PC-9 (cell line): ENCODE measurements around the gene NHLRC4. TPM values are rescaled to one million over a fixed set of nuclear protein-coding genes. Genes with fewer than 3 reads are reported as not detected.

ENCODE experiments used
- BruUV-seq: library from RNA; stranded (reverse); fragments of 400-500 nt; replicated peaks from 2 replicates; lab custom pipeline; 2021; lab: Mats Ljungman, UMichigan
- CTCF ChIA-PET: fragments of 300-600 bp; sonication (Branson Sonifier 250); formaldehyde crosslinking; loops from one replicate; lab custom pipeline; 2022; ENCODE audit warnings: antibody characterized with exemption; lab: Charles Lee
- POLR2A ChIA-PET: fragments of 300-600 bp; sonication (Branson Sonifier 250); formaldehyde crosslinking; loops from one replicate; lab custom pipeline; 2022; ENCODE audit warnings: antibody characterized with exemption; ENCODE audit not compliant: unreplicated experiment; lab: Charles Lee
- DNase-seq, 2 experiments: peaks; one replicate each; pipeline versions ENCODE4 v3.0.0 to v3.0.0-alpha.2; 2015 to 2022; ENCODE audit warnings: mixed read lengths in 1 of 2
- H2AFZ ChIP-seq: fragments of 200-600 bp; sonication (generic); 2 replicates; pipeline ENCODE4 v1.8.1; 2017; ENCODE audit warnings: antibody characterized with exemption
- H3F3A ChIP-seq: fragments of 200-600 bp; sonication (generic); 2 replicates; pipeline ENCODE4 v1.8.1; 2017; ENCODE audit warnings: antibody characterized with exemption, mild to moderate bottlenecking, low read depth; ENCODE audit not compliant: insufficient read depth
- H3K27ac ChIP-seq: fragments of 200-600 bp; sonication (generic); 2 replicates; pipeline ENCODE4 v1.6.1; 2016; ENCODE audit warnings: mixed run types
- H3K27me3 ChIP-seq: fragments of 200-600 bp; sonication (generic); 2 replicates; pipeline ENCODE4 v1.6.1; 2016; ENCODE audit warnings: low read depth, mixed run types; ENCODE audit not compliant: insufficient read depth
- H3K36me3 ChIP-seq: fragments of 200-600 bp; sonication (generic); 2 replicates; pipeline ENCODE4 v1.6.1; 2016; ENCODE audit warnings: low read depth, mixed run types
- H3K4me1 ChIP-seq: fragments of 200-600 bp; sonication (generic); replicated peaks from 2 replicates; pipeline ENCODE4 v1.6.1; 2016; ENCODE audit warnings: mixed run types; ENCODE audit not compliant: insufficient read depth
- H3K4me2 ChIP-seq: fragments of 200-600 bp; sonication (generic); 2 replicates; pipeline ENCODE4 v1.6.1; 2017; ENCODE audit warnings: mixed run types
- H3K4me3 ChIP-seq: fragments of 200-600 bp; sonication (generic); 2 replicates; pipeline ENCODE4 v1.6.1; 2016; ENCODE audit warnings: mixed run types
- H3K79me2 ChIP-seq: fragments of 200-600 bp; sonication (generic); 2 replicates; pipeline ENCODE4 v1.6.1; 2017; ENCODE audit warnings: low read depth, mixed run types
- H3K9me2 ChIP-seq: fragments of 200-600 bp; sonication (generic); 2 replicates; pipeline ENCODE4 v1.8.1; 2017; ENCODE audit warnings: mild to moderate bottlenecking; ENCODE audit not compliant: insufficient read depth
- H3K9me3 ChIP-seq: fragments of 200-600 bp; sonication (generic); 2 replicates; pipeline ENCODE4 v1.8.1; 2016; ENCODE audit warnings: low read depth; ENCODE audit not compliant: insufficient read depth
- H4K20me1 ChIP-seq: fragments of 200-600 bp; sonication (generic); 2 replicates; pipeline ENCODE4 v1.8.1; 2017; ENCODE audit not compliant: insufficient read depth
- EZH2 ChIP-seq: fragments of 200-600 bp; sonication (generic); IDR thresholded peaks from 2 replicates; pipeline ENCODE4 v1.8.0; 2017; ENCODE audit warnings: antibody characterized with exemption, low read depth
- intact Hi-C: fragments of 100-400 bp; cut with micrococcal nuclease; formaldehyde crosslinking; loops from one replicate; pipeline ENCODE4 v1.10.0; 2022; ENCODE audit not compliant: unreplicated experiment
- total RNA-seq: library from RNA; stranded (reverse); gene quantifications from 2 replicates; pipeline ENCODE4 v1.2.3, GENCODE V29; 2021
- TF ChIP-seq, protein P1 (sequence below): fragments of 200-600 bp; sonication (generic); conservative IDR thresholded peaks from 2 replicates; pipeline ENCODE4 v1.6.1; 2017; ENCODE audit warnings: mixed run types, antibody characterized with exemption, mild to moderate bottlenecking, moderate library complexity

NHLRC4 gene
- total RNA-seq, 1 experiment from 2014 or later = not detected

DNA sequence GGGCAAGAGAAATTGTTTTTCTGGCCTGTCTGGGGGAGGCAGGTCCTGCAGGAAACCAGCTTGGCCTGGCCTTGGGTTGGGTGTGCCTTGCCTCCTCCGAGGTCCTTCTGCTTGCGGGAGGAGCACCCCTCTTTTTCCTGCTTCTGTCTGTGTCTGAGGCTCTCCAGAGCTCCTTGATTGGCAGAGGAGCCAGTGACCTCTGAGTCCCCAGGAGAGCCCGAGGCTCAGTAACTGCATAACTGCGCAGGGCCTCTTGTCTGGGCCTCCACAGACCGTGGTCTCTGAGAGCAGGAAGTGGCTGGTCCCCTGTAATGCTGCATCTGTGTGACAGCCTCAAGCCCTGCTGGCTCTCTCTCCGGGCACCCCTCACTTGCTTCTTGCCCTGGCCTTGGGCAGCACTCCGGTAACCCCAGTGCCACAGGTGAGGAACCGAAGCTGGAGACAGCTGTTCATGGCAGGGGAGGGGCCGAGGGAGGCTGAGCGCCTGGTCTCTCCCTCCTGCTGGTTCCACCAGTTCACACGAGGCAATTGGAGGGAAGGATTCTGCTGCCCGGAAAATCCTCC lies 37.7 kb upstream of the NHLRC4 start:
- Histone ChIP-seq H3K9me3 (no peaks in the 10 kb centered on the region), H3K27me3 (no peaks in the 10 kb centered on the region), H2AFZ (no peak overlapping the region), H3K4me2 (peak overlapping the region; percentile 94), H4K20me1 (peaks cover 68% of the 10 kb centered on the region), H3K4me3 (peak overlapping the region; percentile 90), H3K4me1 (peaks cover 38% of the 10 kb centered on the region), H3F3A (peaks cover 49% of the 10 kb centered on the region), H3K79me2 (peaks cover 86% of the 10 kb centered on the region), H3K36me3 (no peaks in the 10 kb centered on the region), H3K9me2 (no peaks in the 10 kb centered on the region), H3K27ac (peak overlapping the region; percentile 76)
- TSS peak; percentile 54 for BruUV-seq
- TF ChIP-seq, protein P1, sequence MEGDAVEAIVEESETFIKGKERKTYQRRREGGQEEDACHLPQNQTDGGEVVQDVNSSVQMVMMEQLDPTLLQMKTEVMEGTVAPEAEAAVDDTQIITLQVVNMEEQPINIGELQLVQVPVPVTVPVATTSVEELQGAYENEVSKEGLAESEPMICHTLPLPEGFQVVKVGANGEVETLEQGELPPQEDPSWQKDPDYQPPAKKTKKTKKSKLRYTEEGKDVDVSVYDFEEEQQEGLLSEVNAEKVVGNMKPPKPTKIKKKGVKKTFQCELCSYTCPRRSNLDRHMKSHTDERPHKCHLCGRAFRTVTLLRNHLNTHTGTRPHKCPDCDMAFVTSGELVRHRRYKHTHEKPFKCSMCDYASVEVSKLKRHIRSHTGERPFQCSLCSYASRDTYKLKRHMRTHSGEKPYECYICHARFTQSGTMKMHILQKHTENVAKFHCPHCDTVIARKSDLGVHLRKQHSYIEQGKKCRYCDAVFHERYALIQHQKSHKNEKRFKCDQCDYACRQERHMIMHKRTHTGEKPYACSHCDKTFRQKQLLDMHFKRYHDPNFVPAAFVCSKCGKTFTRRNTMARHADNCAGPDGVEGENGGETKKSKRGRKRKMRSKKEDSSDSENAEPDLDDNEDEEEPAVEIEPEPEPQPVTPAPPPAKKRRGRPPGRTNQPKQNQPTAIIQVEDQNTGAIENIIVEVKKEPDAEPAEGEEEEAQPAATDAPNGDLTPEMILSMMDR = no peak
- TF ChIP-seq EZH2 = no peak
- CTCF ChIA-PET = no interaction called here
- no peak for DNase-seq
- POLR2A ChIA-PET = no interaction called here
- intact Hi-C loops = loop anchor here (5.0 kb wide), 2 partner anchors 102 to 153 kb away; partner anchors contain the start of genes JMJD8, RAB11FIP3 and STUB1

DNA sequence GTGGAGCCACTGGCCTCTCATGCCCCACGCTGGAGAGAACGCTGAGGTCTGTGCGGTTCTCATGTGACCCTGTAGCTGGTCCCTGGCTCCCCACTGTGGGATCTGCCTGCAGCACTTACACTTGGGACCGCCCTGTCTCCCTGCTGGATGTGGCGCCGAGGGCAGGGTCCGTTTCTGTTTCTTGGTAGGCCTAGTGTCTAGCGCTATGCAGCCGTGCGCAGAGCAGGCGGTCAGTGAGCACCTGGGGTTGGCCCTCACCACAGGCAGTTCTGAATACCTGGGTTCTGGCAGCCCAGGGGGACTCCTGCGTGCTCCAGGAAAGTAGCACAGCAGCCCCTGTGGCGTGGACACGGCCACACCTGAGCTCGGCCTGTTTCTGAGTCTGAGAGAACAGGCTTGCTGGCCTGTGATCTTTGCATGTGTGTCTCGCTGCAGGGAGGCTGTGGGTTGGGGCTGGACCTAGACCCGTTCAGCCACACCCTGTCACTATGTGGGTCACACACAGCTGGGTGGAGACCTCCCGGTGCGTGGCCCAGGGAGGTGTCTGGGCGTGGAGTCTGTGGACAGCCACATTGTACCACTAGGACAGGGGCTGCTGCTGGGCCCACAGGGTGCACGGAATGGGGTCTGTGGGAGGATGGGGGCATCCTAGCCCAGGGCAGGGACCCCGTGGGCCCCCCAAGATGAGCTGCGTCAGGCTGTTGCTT lies 36.5 kb upstream of the NHLRC4 start:
- H3K9me3 ChIP-seq = no peaks in the 10 kb centered on the region
- peak overlapping the region; percentile 94 for H3K4me2 ChIP-seq
- no peaks in the 10 kb centered on the region for H3K27me3 ChIP-seq
- no TSS peak for BruUV-seq
- H3K27ac ChIP-seq = no peak overlapping the region
- H3K79me2 ChIP-seq = peaks cover 87% of the 10 kb centered on the region
- peaks cover 69% of the 10 kb centered on the region for H4K20me1 ChIP-seq
- H3K4me1 ChIP-seq = peaks cover 38% of the 10 kb centered on the region
- no peak for TF ChIP-seq EZH2
- TF ChIP-seq, protein P1 = no peak
- H2AFZ ChIP-seq = no peak overlapping the region
- no peak for DNase-seq
- peaks cover 45% of the 10 kb centered on the region for H3F3A ChIP-seq
- ChIA-PET POLR2A (no interaction called here), CTCF (no interaction called here)
- H3K36me3 ChIP-seq = no peaks in the 10 kb centered on the region
- H3K9me2 ChIP-seq = no peaks in the 10 kb centered on the region
- H3K4me3 ChIP-seq = no peak overlapping the region
- intact Hi-C loops = no loop called here

- POLR2A ChIA-PET = no interaction called here
- intact Hi-C loops = no loop called here
Observed at GRCh38 chr16:531494-532125, 35.2 kb upstream of the NHLRC4 start.

More at GRCh38 chr16:531494-532125, 35.2 kb upstream of the NHLRC4 start:
- Histone ChIP-seq H3K9me3 (no peaks in the 10 kb centered on the region), H3K4me2 (no peak overlapping the region), H3K9me2 (no peaks in the 10 kb centered on the region), H3K79me2 (peaks cover 86% of the 10 kb centered on the region), H3K27ac (no peak overlapping the region), H3K36me3 (no peaks in the 10 kb centered on the region), H3K27me3 (no peaks in the 10 kb centered on the region), H4K20me1 (peaks cover 73% of the 10 kb centered on the region), H3K4me1 (peaks cover 39% of the 10 kb centered on the region), H3K4me3 (no peak overlapping the region), H2AFZ (no peak overlapping the region), H3F3A (peaks cover 45% of the 10 kb centered on the region; the same call in 1 of the 2 replicates)
- BruUV-seq = no TSS peak
- TF ChIP-seq, protein P1 = no peak
- no peak for TF ChIP-seq EZH2
- no peak for DNase-seq
- CTCF ChIA-PET = interaction anchor here (0.6 kb wide), 2 partner anchors 29 to 54 kb away, joined by 3 to 5 read pairs; no protein-coding TSS in a partner anchor
